ENCODE results near the gene BEST4. TPM values are rescaled to one million over a fixed set of nuclear protein-coding genes. Genes with fewer than 3 reads are reported as not detected.

The BEST4 gene
- total and polyA plus RNA-seq, 5 donors from 2014 or later: 0.20 to 0.88 (median 0.67) TPM; not detected in 1

Other genes starting within 250 kb of the BEST4 start
- gene TMEM53, start 113.7 kb downstream of the BEST4 start, total RNA-seq: 2.7 TPM
- 1 to 10 TPM; 4.2 to 6.8 (median 6.2) TPM for gene TMEM53, start 113.7 kb downstream of the BEST4 start, polyA plus RNA-seq
- 24.8 TPM for gene ARMH1, start 113.5 kb downstream of the BEST4 start, total RNA-seq
- gene ARMH1, start 113.5 kb downstream of the BEST4 start, polyA plus RNA-seq: 1 to 10 TPM; 3.0 to 5.7 (median 4.3) TPM
- gene RNU5D-1, start 57.0 kb downstream of the BEST4 start, total RNA-seq: not detected
- not detected for gene RNU5D-1, start 57.0 kb downstream of the BEST4 start, polyA plus RNA-seq
- 1.5 TPM for gene KIF2C, start 48.3 kb downstream of the BEST4 start, total RNA-seq
- gene KIF2C, start 48.3 kb downstream of the BEST4 start, polyA plus RNA-seq: 1 to 10 TPM; 1.1 to 3.9 (median 3.3) TPM
- 1,739 TPM for gene RPS8, start 12.6 kb downstream of the BEST4 start, total RNA-seq
- gene RPS8, start 12.6 kb downstream of the BEST4 start, polyA plus RNA-seq: 1,000 to 10,000 TPM in 2 of 4 donors, 100 to 1,000 TPM in 2; 805 to 1,312 (median 1,070) TPM
- 539 TPM for gene PLK3, start 12.2 kb upstream of the BEST4 start, total RNA-seq
- gene PLK3, start 12.2 kb upstream of the BEST4 start, polyA plus RNA-seq: 10 to 100 TPM; 28.2 to 48.9 (median 43.8) TPM
- gene DYNLT4, start 19.2 kb upstream of the BEST4 start, total RNA-seq: 3.6 TPM
- gene DYNLT4, start 19.2 kb upstream of the BEST4 start, polyA plus RNA-seq: 1 to 10 TPM in 2 of 4 donors, under 1 TPM in 1, not detected in 1; 0.71 to 2.6 (median 2.1) TPM
- 45.4 TPM for gene BTBD19, start 20.4 kb upstream of the BEST4 start, total RNA-seq
- under 1 TPM in 2 of 4 donors, not detected in 2; 0.31 to 0.87 TPM for gene BTBD19, start 20.4 kb upstream of the BEST4 start, polyA plus RNA-seq
- gene PTCH2, start 55.1 kb upstream of the BEST4 start, total RNA-seq: 0.94 TPM
- gene PTCH2, start 55.1 kb upstream of the BEST4 start, polyA plus RNA-seq: under 1 TPM in 2 of 4 donors, not detected in 2; 0.05 to 0.13 TPM
- gene EIF2B3, start 198.4 kb upstream of the BEST4 start, total RNA-seq: 11.8 TPM
- gene EIF2B3, start 198.4 kb upstream of the BEST4 start, polyA plus RNA-seq: 10 to 100 TPM; 13.5 to 20.3 (median 16.2) TPM
- gene HECTD3, start 223.2 kb upstream of the BEST4 start, total RNA-seq: 58.4 TPM
- 10 to 100 TPM; 24.2 to 31.0 (median 27.5) TPM for gene HECTD3, start 223.2 kb upstream of the BEST4 start, polyA plus RNA-seq
- gene UROD, start 224.1 kb upstream of the BEST4 start, total RNA-seq: 49.5 TPM
- 10 to 100 TPM; 72.7 to 93.6 (median 82.5) TPM for gene UROD, start 224.1 kb upstream of the BEST4 start, polyA plus RNA-seq